DMS 273 (cell line): ENCODE data around the gene PLPPR4.
A peak's percentile ranks its signal among the peaks of the same experiment; 100 is the strongest.
"Not testable (repeated sequence)": the region's sequence is repeated elsewhere in the genome, so short reads cannot be mapped to it uniquely, and the experiment has no call there.

ENCODE experiments used
- DNase-seq: peaks from one replicate; lab custom pipeline; 2025; ENCODE audit not compliant: unreplicated experiment; lab: John Stamatoyannopoulos, UW

The PLPPR4 gene

DNA sequence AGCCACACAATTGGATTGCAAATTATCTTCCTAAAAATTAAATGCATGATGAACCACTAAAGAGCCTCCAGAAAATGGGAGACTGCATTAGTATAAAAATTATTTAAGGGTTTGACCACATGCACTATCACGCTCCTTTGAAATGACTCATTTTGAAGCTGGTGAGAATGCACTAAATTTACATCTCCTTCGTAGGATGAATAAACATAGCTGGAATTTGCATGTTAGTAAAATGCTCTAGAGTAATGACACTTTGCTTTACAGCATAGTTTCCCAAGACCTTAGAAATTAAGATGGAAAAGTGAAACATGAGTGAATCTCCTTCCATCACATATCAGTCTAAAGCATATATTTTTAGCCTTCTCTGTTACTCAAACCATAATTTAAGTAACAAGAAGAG is 2.4 kb downstream of the PLPPR4 start:
- DNase-seq: no peak

GRCh38 chr1:99268021-99268420 is 3.7 kb downstream of the PLPPR4 start:
- no peak for DNase-seq

GRCh38 chr1:99269321-99269720 is 5.0 kb downstream of the PLPPR4 start:
- no peak for DNase-seq

GRCh38 chr1:99270646-99271045 is 6.4 kb downstream of the PLPPR4 start:
- DNase-seq: no peak

GRCh38 chr1:99271249-99271648 is 7.0 kb downstream of the PLPPR4 start:
- no peak for DNase-seq

DNA sequence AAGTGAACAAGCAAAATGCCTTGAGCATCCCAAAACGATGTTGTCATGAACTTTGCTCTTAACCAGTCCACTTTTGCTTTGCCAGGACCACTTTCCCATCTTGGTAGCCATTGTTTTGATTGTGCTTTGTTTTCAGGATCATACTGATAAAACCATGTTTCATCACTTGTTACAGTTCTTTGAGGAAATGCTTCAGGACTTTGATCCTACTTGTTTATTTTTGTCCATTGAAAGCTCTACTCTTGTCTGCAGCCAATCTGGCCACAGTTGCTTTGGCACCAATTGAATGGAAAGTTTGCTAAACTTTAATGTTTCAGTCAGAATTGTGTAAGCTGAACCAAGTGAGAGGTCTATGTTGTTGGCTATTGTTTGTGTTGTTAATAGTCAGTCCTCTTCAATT is 12.8 kb downstream of the PLPPR4 start:
- DNase-seq: no peak

DNA sequence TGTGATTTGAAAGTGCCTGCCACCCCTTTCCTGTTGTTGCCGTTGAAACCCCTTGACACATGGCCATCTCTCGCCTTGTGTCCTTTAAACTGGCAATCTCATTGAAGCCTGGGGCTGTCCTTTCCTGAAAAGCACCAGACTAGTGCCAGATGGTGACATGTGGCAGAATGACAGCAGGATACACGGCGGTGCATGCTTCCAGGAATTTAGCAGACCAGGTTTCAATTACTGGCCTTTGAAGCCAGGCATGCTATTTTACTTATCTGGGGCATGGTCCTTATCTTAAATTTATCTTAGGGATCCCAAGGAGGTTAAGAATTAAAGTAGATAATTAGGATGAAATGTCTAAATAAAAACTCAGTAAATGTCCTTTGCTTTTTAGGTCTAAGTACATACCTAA is 15.2 kb downstream of the PLPPR4 start:
- DNase-seq: peak; percentile 86

DNA sequence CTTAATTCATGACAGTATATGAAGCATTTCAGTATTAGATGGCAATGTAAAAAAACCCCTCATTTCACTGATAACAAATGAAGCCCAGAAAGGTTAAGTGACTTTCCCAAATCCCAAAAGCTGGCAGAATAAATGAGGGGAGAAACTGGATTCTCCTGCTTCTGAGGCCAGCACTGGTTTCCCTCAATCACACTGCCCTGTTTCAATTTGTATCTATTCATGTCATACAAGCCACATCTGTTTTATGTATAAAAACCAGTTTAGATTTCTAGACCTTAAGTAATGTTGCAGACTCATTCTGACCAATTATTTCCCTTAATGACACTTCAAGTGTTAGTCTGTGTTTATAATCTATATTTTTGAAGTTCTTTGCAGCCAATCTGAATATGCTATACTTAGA is 16.8 kb downstream of the PLPPR4 start:
- no peak for DNase-seq

GRCh38 chr1:99282536-99282935 is 18.2 kb downstream of the PLPPR4 start:
- no peak for DNase-seq

GRCh38 chr1:99283521-99283920 is 19.2 kb downstream of the PLPPR4 start:
- DNase-seq: not testable (repeated sequence)

DNA sequence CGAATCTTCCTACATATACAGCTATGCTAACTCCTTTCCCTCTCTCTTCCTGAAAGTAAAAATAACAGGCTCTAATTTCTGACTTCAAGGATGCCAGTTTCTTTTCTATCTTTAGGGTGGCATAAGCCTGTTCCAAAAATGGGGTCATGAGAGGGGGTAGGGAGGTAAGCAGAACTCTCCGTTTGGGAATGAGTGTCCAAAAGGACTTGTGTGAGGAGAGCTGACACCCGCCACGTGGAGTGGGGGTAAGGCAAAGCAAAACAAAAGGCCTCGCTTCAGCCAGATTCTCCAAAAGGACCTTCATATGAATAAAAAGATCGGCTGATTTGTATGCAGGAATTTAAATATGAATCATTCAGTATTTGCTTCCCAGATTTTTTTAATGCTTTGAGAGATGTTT is 28.6 kb downstream of the PLPPR4 start:
- no peak for DNase-seq

DNA sequence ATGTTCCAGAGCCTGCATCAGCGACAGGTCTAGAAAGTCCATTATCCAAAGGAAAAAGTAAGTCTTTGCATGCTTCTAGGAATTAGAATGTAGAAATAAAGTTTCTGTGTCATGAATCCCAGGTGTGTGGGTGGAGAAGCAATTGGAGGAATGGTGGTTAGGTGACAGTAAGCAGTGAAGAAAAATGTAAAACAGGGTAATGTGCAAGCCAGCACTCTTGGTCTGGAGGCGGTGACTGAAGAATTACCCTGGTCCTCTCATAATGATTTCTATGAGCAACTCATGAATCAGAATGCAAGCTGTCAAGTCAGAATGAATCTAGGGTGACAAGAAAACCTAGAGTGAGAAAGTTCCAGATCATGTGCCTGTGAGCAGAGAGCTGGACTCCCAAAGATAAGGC is 33.6 kb downstream of the PLPPR4 start:
- DNase-seq: no peak

DNA sequence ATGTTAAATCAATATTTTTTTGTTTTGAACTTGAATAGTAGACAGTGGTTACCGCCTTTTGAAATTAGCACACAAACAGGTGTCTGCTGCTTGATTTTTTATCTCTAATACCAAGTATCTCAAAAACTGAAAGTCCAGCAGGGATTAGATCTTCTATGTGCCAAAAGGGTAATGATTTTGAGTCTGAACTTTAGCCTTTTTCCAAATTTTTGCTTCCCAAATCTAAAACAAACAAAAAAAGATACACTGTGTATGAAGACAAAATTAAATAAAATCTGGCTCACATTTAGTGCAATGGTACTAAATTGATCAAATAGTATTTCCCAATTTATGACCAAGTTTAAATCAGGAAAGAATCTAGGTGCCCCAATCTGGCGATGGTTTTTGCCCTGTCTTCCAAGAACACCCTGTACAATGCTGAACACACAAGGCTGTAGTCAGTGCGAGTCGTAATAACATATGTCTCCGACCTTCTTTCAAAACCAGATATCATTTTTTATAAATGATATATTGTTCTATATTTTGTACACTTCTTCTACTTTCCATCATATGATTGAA is 40.5 kb downstream of the PLPPR4 start:
- no peak for DNase-seq

- no peak for DNase-seq
Measured at GRCh38 chr1:99305626-99306025, 41.3 kb downstream of the PLPPR4 start.

GRCh38 chr1:99306056-99306455 is 41.8 kb downstream of the PLPPR4 start:
- DNase-seq: no peak

GRCh38 chr1:99306644-99307043 is 42.4 kb downstream of the PLPPR4 start:
- DNase-seq: no peak

- DNase-seq: peak; percentile 46
Measured at GRCh38 chr1:99315305-99315704, 51.0 kb downstream of the PLPPR4 start.

DNA sequence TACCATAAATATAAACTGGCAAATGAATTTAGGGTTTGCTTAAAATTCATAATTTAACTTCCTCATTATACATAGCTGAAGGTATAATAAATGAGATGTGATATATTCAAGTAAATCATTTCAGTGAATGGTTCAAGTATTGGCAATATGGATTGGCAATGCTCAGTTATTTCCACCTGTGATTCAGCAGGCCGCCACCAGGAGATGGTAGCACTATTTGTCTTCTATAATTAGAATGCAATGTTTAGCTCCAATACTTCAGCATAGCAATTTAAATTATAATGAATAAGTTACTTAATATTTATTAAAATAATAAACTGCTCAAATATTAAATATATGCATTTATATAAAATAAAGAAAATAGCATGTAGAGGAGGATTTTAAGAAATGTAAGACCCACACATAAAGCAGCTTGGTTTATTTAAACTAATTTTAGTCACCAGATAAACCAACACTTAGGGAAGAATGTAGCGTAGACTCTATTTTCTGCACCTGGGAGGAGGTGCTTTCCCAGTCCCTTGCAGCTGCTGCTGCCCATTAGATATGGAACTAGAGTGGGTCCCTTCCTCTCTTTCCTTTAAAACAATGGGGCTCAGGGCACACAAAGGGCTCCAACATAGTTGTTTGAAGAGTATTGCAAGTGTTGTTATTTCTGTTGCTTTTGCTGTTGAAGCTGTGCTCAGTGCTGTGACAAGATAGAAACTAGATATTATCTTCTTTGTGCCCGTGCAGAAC is 62.1 kb downstream of the PLPPR4 start:
- peak; percentile 5 for DNase-seq

- DNase-seq: no peak
Measured at GRCh38 chr1:99327357-99327756, 63.1 kb downstream of the PLPPR4 start.

DNA sequence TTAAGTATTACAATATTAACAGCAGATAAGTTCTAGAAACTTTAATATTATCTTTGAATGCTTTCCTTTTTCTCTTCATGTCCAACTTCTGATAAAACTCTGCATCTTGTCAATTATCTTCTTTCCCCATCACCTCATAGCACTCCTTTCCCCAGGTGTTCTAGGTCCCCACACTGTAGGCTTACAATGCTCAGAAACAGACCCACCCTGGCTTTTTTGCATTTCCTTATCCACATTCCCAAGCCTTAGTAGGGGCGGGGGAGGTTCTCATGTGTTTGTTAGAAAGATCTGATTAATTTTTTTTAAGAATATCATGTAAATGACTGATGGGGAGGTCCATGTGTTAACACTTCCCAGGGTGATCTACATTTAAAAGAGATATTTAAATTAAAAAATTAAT is 63.9 kb downstream of the PLPPR4 start:
- DNase-seq: no peak

- no peak for DNase-seq
Measured at GRCh38 chr1:99331083-99331482, 66.8 kb downstream of the PLPPR4 start.

GRCh38 chr1:99331636-99332035 is 67.3 kb downstream of the PLPPR4 start:
- no peak for DNase-seq

- DNase-seq: no peak
Measured at GRCh38 chr1:99332561-99332960, 68.3 kb downstream of the PLPPR4 start.
